Upper lobe of right lung (tissue), 1 donor: ENCODE results near the gene ATG2B. TPM values are rescaled to one million over a fixed set of nuclear protein-coding genes. Genes with fewer than 3 reads are reported as not detected.
A peak's percentile ranks its signal among the peaks of the same experiment; 100 is the strongest.

Experiments
- ATAC-seq: fragments of 200-7000 bp; cut with Tn5 transposase; one replicate; pipeline ENCODE4 v1.9.1; 2020; ENCODE audit warnings: mild to moderate bottlenecking, moderate library complexity
- DNase-seq: peaks from one replicate; pipeline ENCODE4 v3.0.0-alpha.2; 2020
- H3K27ac ChIP-seq: fragments of 200-600 bp; one replicate; pipeline ENCODE4 v1.8.0; 2022
- H3K27me3 ChIP-seq: fragments of 200-600 bp; one replicate; pipeline ENCODE4 v1.8.0; 2022; ENCODE audit warnings: mild to moderate bottlenecking
- H3K36me3 ChIP-seq: fragments of 200-600 bp; one replicate; pipeline ENCODE4 v1.8.0; 2022
- H3K4me1 ChIP-seq: fragments of 200-600 bp; one replicate; pipeline ENCODE4 v1.8.0; 2022
- H3K4me3 ChIP-seq: fragments of 200-600 bp; one replicate; pipeline ENCODE4 v1.8.0; 2022; ENCODE audit warnings: mild to moderate bottlenecking
- H3K9me3 ChIP-seq: fragments of 200-600 bp; one replicate; pipeline ENCODE4 v1.8.0; 2022
- CTCF ChIP-seq: fragments of 200-600 bp; IDR thresholded peaks from one replicate; pipeline ENCODE4 v1.8.0; 2022; ENCODE audit warnings: antibody characterized with exemption
- intact Hi-C: fragments of 100-400 bp; cut with DNase I; formaldehyde crosslinking; loops from one replicate; pipeline ENCODE4 v1.11.0; 2022
- total RNA-seq: library from RNA; stranded (reverse); fragmentation: NEBNext Ultra II Directional; extraction: Animal tissue kit (Norgen Biotek cat#: 25700); gene quantifications from one replicate; pipeline ENCODE4 v1.2.1, GENCODE V29; 2021
- donor health status: DM: no; HTN: yes; CAD: no; lungs with severe emphysema.

Gene ATG2B
- total RNA-seq, 1 donor from 2014 or later, result 19.1 TPM

DNA sequence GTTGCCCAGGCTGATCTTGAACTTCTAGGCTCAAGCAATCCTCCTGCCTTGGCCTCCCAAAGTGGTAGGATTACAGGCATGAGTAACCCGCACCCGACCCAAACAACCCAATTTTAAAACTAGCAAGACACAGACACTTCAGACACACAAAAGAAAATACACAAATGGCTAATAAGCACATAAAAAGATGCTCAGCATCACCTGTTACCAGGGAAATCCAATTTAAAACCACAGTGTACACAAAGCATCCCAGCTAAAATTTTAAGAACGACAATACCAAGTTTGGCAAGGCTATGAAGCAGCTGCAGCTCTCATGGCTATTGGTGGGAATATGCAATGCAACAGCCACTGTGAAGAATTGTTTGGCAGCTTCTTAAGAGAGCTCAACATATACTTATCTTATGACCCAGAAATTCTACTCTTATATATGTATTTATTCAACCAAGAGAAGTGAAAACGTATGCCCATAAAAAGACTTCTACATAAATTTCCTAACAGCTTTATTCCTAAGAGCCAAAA lies 65.1 kb downstream of the ATG2B start:
- H3K4me1 ChIP-seq, result no peaks in the 10 kb centered on the region
- H3K9me3 ChIP-seq, result no peaks in the 10 kb centered on the region
- no peak overlapping the region for H3K27ac ChIP-seq
- H3K27me3 ChIP-seq, result no peaks in the 10 kb centered on the region
- H3K36me3 ChIP-seq, result peaks cover 63% of the 10 kb centered on the region
- no peak for TF ChIP-seq CTCF
- ATAC-seq, result no peak
- intact Hi-C loops, result no loop called here
- no peak for DNase-seq
- no peak overlapping the region for H3K4me3 ChIP-seq

DNA sequence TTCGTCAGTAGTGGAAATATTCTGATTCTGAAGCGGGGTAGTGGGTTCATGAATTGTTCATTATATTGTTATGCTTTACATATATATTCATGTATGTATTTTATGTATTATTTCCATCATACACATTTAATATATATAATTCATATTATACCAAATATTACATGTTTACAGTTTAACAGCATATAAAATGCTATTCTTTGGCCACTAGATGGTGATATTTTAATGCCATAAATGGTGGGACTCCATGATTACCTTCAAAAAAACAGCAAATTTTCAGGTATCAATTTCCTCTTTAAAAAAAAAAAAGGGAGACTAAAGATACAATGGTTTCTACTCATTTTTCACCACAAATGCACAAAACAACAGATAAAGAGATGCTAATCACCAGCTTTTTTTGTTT lies 66.1 kb downstream of the ATG2B start:
- TF ChIP-seq CTCF, result peak; percentile 62
- Histone ChIP-seq H3K4me3 (no peak overlapping the region), H3K4me1 (no peaks in the 10 kb centered on the region), H3K36me3 (peaks cover 55% of the 10 kb centered on the region), H3K27ac (no peak overlapping the region), H3K27me3 (no peaks in the 10 kb centered on the region), H3K9me3 (no peaks in the 10 kb centered on the region)
- ATAC-seq, result no peak
- no peak for DNase-seq
- intact Hi-C loops, result no loop called here

- no peak overlapping the region for H3K27ac ChIP-seq
- intact Hi-C loops, result no loop called here
- no peak for DNase-seq
These were observed 68.9 kb downstream of the ATG2B start for GRCh38 chr14:96294246-96294645.

DNA sequence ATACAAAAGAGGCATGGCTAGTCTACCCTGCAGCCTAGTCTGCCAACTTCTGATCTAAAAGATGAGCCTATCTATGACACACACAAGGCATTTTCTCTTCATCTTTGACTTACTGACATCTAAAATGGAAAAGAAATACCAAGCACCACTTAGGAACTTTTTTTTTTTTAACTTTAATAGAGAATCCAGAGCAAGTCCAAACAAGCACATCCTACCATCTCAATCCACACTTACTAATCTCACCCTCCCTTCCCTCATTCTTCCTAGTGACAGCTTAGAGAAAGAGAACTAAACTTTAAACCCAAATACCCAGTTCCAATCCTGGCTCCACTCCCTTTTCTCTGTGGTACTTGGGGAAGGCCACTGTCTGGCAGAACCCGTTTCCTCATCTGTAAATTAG lies 75.3 kb downstream of the ATG2B start:
- H3K27me3 ChIP-seq, result no peaks in the 10 kb centered on the region
- TF ChIP-seq CTCF, result no peak
- H3K4me1 ChIP-seq, result no peaks in the 10 kb centered on the region
- H3K27ac ChIP-seq, result no peak overlapping the region
- intact Hi-C loops, result no loop called here
- H3K36me3 ChIP-seq, result peaks cover 75% of the 10 kb centered on the region
- no peak for DNase-seq
- no peak for ATAC-seq
- no peak overlapping the region for H3K4me3 ChIP-seq
- no peaks in the 10 kb centered on the region for H3K9me3 ChIP-seq

More at GRCh38 chr14:96294246-96294645, 68.9 kb downstream of the ATG2B start:
- no peaks in the 10 kb centered on the region for H3K9me3 ChIP-seq
- no peaks in the 10 kb centered on the region for H3K4me1 ChIP-seq
- H3K27me3 ChIP-seq, result no peaks in the 10 kb centered on the region
- H3K36me3 ChIP-seq, result peaks cover 56% of the 10 kb centered on the region
- no peak for ATAC-seq
- H3K4me3 ChIP-seq, result no peak overlapping the region
- no peak for TF ChIP-seq CTCF

GRCh38 chr14:96286251-96286650 lies 76.9 kb downstream of the ATG2B start:
- H3K4me1 ChIP-seq, result no peaks in the 10 kb centered on the region
- no peak overlapping the region for H3K27ac ChIP-seq
- H3K9me3 ChIP-seq, result no peaks in the 10 kb centered on the region
- DNase-seq (no peak), ATAC-seq (no peak)
- no peak for TF ChIP-seq CTCF
- no peak overlapping the region for H3K4me3 ChIP-seq
- intact Hi-C loops, result no loop called here
- peaks cover 72% of the 10 kb centered on the region for H3K36me3 ChIP-seq
- H3K27me3 ChIP-seq, result no peaks in the 10 kb centered on the region

GRCh38 chr14:96285667-96286066 lies 77.5 kb downstream of the ATG2B start:
- Histone ChIP-seq H3K27ac (no peak overlapping the region), H3K4me1 (no peaks in the 10 kb centered on the region), H3K27me3 (no peaks in the 10 kb centered on the region), H3K36me3 (peaks cover 66% of the 10 kb centered on the region), H3K9me3 (no peaks in the 10 kb centered on the region), H3K4me3 (no peak overlapping the region)
- TF ChIP-seq CTCF, result no peak
- intact Hi-C loops, result no loop called here
- no peak for ATAC-seq
- DNase-seq, result no peak
